GM12878 (cell line): ENCODE results near the gene KDM4C.

Experiments
- CHD4 ChIP-seq: fragments of 200-600 bp; sonication (generic); IDR thresholded peaks from 2 replicates; pipeline ENCODE4 v1.6.1; 2016; ENCODE audit warnings: mild to moderate bottlenecking
- CTCF ChIP-seq, 3 experiments: IDR thresholded peaks in 2 of 3; conservative IDR thresholded peaks in 1 of 3; 2 replicates each; pipeline ENCODE4 v1.5.1; 2011; ENCODE audit warnings: low read depth in 3 of 3, low read length in 3 of 3, mild to moderate bottlenecking in 3 of 3, control low read depth in 2 of 3, moderate library complexity in 2 of 3, inconsistent platforms in 1 of 3, mixed read lengths in 1 of 3; ENCODE audit not compliant: control insufficient read depth in 2 of 3, insufficient read depth in 1 of 3; ENCODE audit errors: extremely low read depth in 1 of 3
- EZH2 ChIP-seq: IDR thresholded peaks from 2 replicates; pipeline ENCODE4 v1.6.1; 2012; ENCODE audit warnings: low read depth, mild to moderate bottlenecking, control low read depth, inconsistent platforms, low read length, borderline replicate concordance; ENCODE audit not compliant: control insufficient read depth
- NRF1 ChIP-seq: conservative IDR thresholded peaks from 2 replicates; pipeline ENCODE4 v1.6.1; 2011; ENCODE audit warnings: mild to moderate bottlenecking, low read depth, low read length, improper control_type of control experiment
- POLR2A ChIP-seq: IDR thresholded peaks from 2 replicates; pipeline ENCODE4 v1.6.1; 2011; ENCODE audit warnings: low read depth, mild to moderate bottlenecking, low read length
- POLR2AphosphoS5 ChIP-seq: IDR thresholded peaks from 2 replicates; pipeline ENCODE4 v1.6.1; 2011; ENCODE audit warnings: mild to moderate bottlenecking, low read length, inconsistent platforms
- TCF12 ChIP-seq: IDR thresholded peaks from 2 replicates; pipeline ENCODE4 v1.6.1; 2011; ENCODE audit warnings: low read depth, mild to moderate bottlenecking, low read length
- TF ChIP-seq, protein P1 (sequence below): IDR thresholded peaks from 2 replicates; pipeline ENCODE4 v1.6.1; 2012; ENCODE audit warnings: low read length, inconsistent platforms

DNA sequence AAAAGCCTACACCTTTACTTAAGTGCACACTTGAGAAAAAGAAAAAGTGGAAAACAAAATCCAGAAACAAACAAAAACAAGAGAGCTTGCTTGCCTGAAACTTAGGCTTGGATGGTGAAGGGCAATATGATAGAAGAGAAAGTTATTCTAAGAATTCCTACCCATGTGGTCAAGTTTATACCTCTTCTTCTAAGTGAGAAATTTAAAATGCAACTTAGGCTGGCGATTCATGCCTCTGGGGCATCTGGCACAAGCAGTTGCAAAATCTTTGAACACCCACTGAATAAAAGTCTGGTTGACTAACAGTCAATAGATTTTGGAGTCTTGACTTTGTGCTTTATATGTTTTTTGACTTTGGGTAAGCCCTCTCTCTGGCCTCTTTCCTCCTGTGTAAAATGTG, 239.6 kb downstream of the KDM4C start:
- TF ChIP-seq EZH2: no peak
- TF ChIP-seq NRF1: no peak
- no peak for TF ChIP-seq CTCF (IDR thresholded peaks at IDR 0.05 in 2 of 3, conservative IDR thresholded peaks at IDR 0.05 in 1 of 3; ENCODE audit: control insufficient read depth in 2 of 3, extremely low read depth in 1 of 3, insufficient read depth in 1 of 3, low read depth in 3 of 3, low read length in 3 of 3)
- TF ChIP-seq TCF12: no peak
- no peak for TF ChIP-seq POLR2A
- no peak for TF ChIP-seq POLR2AphosphoS5
- TF ChIP-seq CHD4: no peak
- TF ChIP-seq, protein P1, sequence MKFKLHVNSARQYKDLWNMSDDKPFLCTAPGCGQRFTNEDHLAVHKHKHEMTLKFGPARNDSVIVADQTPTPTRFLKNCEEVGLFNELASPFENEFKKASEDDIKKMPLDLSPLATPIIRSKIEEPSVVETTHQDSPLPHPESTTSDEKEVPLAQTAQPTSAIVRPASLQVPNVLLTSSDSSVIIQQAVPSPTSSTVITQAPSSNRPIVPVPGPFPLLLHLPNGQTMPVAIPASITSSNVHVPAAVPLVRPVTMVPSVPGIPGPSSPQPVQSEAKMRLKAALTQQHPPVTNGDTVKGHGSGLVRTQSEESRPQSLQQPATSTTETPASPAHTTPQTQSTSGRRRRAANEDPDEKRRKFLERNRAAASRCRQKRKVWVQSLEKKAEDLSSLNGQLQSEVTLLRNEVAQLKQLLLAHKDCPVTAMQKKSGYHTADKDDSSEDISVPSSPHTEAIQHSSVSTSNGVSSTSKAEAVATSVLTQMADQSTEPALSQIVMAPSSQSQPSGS: no peak
